HG03045 (cell line): Measurements from ENCODE around the gene COLEC12.

ENCODE experiments used
- ATAC-seq: cut with Tn5 transposase; IDR thresholded peaks from one replicate; pipeline ENCODE4 v1.9.1; 2021; ENCODE audit warnings: mild to moderate bottlenecking, moderate library complexity; ENCODE audit not compliant: unreplicated experiment

The COLEC12 gene

GRCh38 chr18:476251-476664, 24.2 kb downstream of the COLEC12 start:
- ATAC-seq: no peak

GRCh38 chr18:475202-476031, 25.1 kb downstream of the COLEC12 start:
- ATAC-seq: no peak

- no peak for ATAC-seq
Measured at GRCh38 chr18:474416-474815, 26.1 kb downstream of the COLEC12 start.

- ATAC-seq: no peak
Measured at GRCh38 chr18:473802-474201, 26.7 kb downstream of the COLEC12 start.

- ATAC-seq: no peak
Measured at GRCh38 chr18:471716-472115, 28.8 kb downstream of the COLEC12 start.

GRCh38 chr18:470661-471501, 29.6 kb downstream of the COLEC12 start:
- no peak for ATAC-seq

GRCh38 chr18:468955-469790, 31.3 kb downstream of the COLEC12 start:
- no peak for ATAC-seq

GRCh38 chr18:463827-464541, 36.5 kb downstream of the COLEC12 start:
- no peak for ATAC-seq

- ATAC-seq: no peak
Measured at GRCh38 chr18:463403-463802, 37.1 kb downstream of the COLEC12 start.

- ATAC-seq: no peak
Measured at GRCh38 chr18:461762-462161, 38.7 kb downstream of the COLEC12 start.

- ATAC-seq: no peak
Measured at GRCh38 chr18:460791-461190, 39.7 kb downstream of the COLEC12 start.

GRCh38 chr18:459814-460593, 40.5 kb downstream of the COLEC12 start:
- ATAC-seq: no peak

GRCh38 chr18:457521-458412, 42.7 kb downstream of the COLEC12 start:
- no peak for ATAC-seq

GRCh38 chr18:457140-457519, 43.4 kb downstream of the COLEC12 start:
- ATAC-seq: no peak

- no peak for ATAC-seq
Measured at GRCh38 chr18:456361-457139, 44.0 kb downstream of the COLEC12 start.

GRCh38 chr18:453400-453799, 47.1 kb downstream of the COLEC12 start:
- no peak for ATAC-seq

- no peak for ATAC-seq
Measured at GRCh38 chr18:452816-453215, 47.7 kb downstream of the COLEC12 start.

- no peak for ATAC-seq
Measured at GRCh38 chr18:449374-449773, 51.1 kb downstream of the COLEC12 start.
